OCI-LY3 (cell line): ENCODE measurements around the gene FBXW4.

ENCODE experiments used
- EZH2phosphoT487 ChIP-seq: fragments of 200-600 bp; shearing (Covaris generic); IDR thresholded peaks from 2 replicates; pipeline ENCODE4 v1.6.1; 2018; ENCODE audit warnings: antibody characterized with exemption, mixed run types, low read depth
- TF ChIP-seq, protein P1 (sequence below): fragments of 200-600, 300-600 bp; sonication (generic); IDR thresholded peaks from 2 replicates; pipeline ENCODE4 v1.5.1; 2014; ENCODE audit warnings: antibody characterized with exemption, low read length, low read depth

DNA sequence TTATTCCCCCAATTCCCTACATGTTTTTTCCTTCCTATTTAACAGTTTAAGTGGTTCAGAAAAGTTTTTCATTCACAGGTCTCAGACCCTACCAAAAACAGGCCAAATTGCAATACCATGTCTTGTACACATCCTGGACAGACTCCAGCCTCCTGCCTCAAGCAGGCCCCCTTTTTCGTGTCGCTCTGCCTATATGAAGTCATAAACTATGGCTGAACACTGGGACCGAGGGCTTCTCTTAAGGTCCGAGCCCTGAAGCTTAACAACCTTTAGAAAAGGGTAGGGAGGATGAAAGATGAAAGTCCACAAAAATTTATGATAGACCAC, 1.4 kb downstream of the FBXW4 start:
- TF ChIP-seq, protein P1, sequence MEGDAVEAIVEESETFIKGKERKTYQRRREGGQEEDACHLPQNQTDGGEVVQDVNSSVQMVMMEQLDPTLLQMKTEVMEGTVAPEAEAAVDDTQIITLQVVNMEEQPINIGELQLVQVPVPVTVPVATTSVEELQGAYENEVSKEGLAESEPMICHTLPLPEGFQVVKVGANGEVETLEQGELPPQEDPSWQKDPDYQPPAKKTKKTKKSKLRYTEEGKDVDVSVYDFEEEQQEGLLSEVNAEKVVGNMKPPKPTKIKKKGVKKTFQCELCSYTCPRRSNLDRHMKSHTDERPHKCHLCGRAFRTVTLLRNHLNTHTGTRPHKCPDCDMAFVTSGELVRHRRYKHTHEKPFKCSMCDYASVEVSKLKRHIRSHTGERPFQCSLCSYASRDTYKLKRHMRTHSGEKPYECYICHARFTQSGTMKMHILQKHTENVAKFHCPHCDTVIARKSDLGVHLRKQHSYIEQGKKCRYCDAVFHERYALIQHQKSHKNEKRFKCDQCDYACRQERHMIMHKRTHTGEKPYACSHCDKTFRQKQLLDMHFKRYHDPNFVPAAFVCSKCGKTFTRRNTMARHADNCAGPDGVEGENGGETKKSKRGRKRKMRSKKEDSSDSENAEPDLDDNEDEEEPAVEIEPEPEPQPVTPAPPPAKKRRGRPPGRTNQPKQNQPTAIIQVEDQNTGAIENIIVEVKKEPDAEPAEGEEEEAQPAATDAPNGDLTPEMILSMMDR = no peak
- no peak for TF ChIP-seq EZH2phosphoT487
